Measurements from ENCODE around the gene RNF144A.

RNF144A gene

GRCh38 chr2:7010391-7011054, 93.3 kb downstream of the RNF144A start:
- no peak for DNase-seq

- no peak for DNase-seq
These were observed 94.3 kb downstream of the RNF144A start for GRCh38 chr2:7011356-7012083.

- DNase-seq: no peak
These were observed 95.0 kb downstream of the RNF144A start for GRCh38 chr2:7012141-7012764.

GRCh38 chr2:7013471-7014160, 96.4 kb downstream of the RNF144A start:
- no peak for DNase-seq

GRCh38 chr2:7014174-7014640, 97.0 kb downstream of the RNF144A start:
- DNase-seq: no peak

- DNase-seq: no peak
These were observed 98.1 kb downstream of the RNF144A start for GRCh38 chr2:7015007-7015950.

GRCh38 chr2:7016148-7016547, 98.9 kb downstream of the RNF144A start:
- no peak for DNase-seq

- no peak for DNase-seq
These were observed 99.5 kb downstream of the RNF144A start for GRCh38 chr2:7016601-7017211.

GRCh38 chr2:7017671-7018281, 100.6 kb downstream of the RNF144A start:
- DNase-seq: no peak

- no peak for DNase-seq
These were observed 101.1 kb downstream of the RNF144A start for GRCh38 chr2:7018282-7018701.

GRCh38 chr2:7018767-7019166, 101.6 kb downstream of the RNF144A start:
- no peak for DNase-seq

- no peak for DNase-seq
These were observed 102.0 kb downstream of the RNF144A start for GRCh38 chr2:7019191-7019590.

- no peak for DNase-seq
These were observed 102.8 kb downstream of the RNF144A start for GRCh38 chr2:7020059-7020458.

- no peak for DNase-seq
These were observed 103.3 kb downstream of the RNF144A start for GRCh38 chr2:7020468-7020867.

- no peak for DNase-seq
These were observed 103.8 kb downstream of the RNF144A start for GRCh38 chr2:7020939-7021470.

- DNase-seq: no peak
These were observed 105.5 kb downstream of the RNF144A start for GRCh38 chr2:7022492-7023385.

GRCh38 chr2:7023542-7023941, 106.3 kb downstream of the RNF144A start:
- DNase-seq: no peak

GRCh38 chr2:7024261-7024660, 107.0 kb downstream of the RNF144A start:
- no peak for DNase-seq

GRCh38 chr2:7025082-7025481, 107.9 kb downstream of the RNF144A start:
- DNase-seq: no peak

- DNase-seq: no peak
These were observed 109.5 kb downstream of the RNF144A start for GRCh38 chr2:7026742-7027141.
